ENCODE measurements around the gene ATF7. TPM values are rescaled to one million over a fixed set of nuclear protein-coding genes. Genes with fewer than 3 reads are reported as not detected.

Gene ATF7
- total RNA-seq, 1 donor from 2014 or later = 61.2 TPM

- no peaks in the 10 kb centered on the region for H3K36me3 ChIP-seq
- H3K4me1 ChIP-seq = peaks cover 66% of the 10 kb centered on the region
- ATAC-seq (no peak), DNase-seq (no peak)
- H3K27ac ChIP-seq = no peak overlapping the region
- intact Hi-C loops (cut with DNase I) = no loop called here
- H3K4me3 ChIP-seq = no peak overlapping the region
- no peaks in the 10 kb centered on the region for H3K9me3 ChIP-seq
- no peaks in the 10 kb centered on the region for H3K27me3 ChIP-seq (ENCODE audit: low read depth)
- TF ChIP-seq, protein P1, sequence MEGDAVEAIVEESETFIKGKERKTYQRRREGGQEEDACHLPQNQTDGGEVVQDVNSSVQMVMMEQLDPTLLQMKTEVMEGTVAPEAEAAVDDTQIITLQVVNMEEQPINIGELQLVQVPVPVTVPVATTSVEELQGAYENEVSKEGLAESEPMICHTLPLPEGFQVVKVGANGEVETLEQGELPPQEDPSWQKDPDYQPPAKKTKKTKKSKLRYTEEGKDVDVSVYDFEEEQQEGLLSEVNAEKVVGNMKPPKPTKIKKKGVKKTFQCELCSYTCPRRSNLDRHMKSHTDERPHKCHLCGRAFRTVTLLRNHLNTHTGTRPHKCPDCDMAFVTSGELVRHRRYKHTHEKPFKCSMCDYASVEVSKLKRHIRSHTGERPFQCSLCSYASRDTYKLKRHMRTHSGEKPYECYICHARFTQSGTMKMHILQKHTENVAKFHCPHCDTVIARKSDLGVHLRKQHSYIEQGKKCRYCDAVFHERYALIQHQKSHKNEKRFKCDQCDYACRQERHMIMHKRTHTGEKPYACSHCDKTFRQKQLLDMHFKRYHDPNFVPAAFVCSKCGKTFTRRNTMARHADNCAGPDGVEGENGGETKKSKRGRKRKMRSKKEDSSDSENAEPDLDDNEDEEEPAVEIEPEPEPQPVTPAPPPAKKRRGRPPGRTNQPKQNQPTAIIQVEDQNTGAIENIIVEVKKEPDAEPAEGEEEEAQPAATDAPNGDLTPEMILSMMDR (IDR thresholded peaks at IDR 0.05) = no peak
These were observed 127.9 kb downstream of the ATF7 start for GRCh38 chr12:53498235-53498630.

DNA sequence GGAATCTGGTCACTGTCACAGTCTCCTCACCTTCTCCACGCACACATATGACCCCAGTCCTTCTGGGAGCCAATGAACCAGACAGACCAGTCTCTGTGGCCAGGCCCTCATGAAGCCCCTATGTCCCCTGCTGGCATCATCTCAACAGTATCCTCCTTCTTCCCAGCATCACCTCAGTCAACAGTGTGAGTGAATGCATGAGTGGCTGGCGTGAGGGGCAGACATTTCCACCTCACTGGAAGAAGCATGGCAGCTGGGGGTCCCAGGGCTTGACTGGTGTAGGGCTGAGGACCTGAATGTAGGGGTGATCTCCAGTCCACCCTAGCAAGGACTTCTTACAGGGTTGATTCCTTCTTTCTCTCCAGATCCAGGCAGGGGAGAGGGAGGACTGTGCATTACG, 128.7 kb downstream of the ATF7 start:
- TF ChIP-seq, protein P1 (IDR thresholded peaks at IDR 0.05) = no peak
- H3K4me1 ChIP-seq = peaks cover 64% of the 10 kb centered on the region
- intact Hi-C loops (cut with DNase I) = no loop called here
- H3K36me3 ChIP-seq = no peaks in the 10 kb centered on the region
- peak overlapping the region; percentile 37 for H3K27ac ChIP-seq
- H3K27me3 ChIP-seq (ENCODE audit: low read depth) = no peaks in the 10 kb centered on the region
- H3K4me3 ChIP-seq = no peak overlapping the region
- no peaks in the 10 kb centered on the region for H3K9me3 ChIP-seq
- ATAC-seq = no peak
- DNase-seq = no peak

DNA sequence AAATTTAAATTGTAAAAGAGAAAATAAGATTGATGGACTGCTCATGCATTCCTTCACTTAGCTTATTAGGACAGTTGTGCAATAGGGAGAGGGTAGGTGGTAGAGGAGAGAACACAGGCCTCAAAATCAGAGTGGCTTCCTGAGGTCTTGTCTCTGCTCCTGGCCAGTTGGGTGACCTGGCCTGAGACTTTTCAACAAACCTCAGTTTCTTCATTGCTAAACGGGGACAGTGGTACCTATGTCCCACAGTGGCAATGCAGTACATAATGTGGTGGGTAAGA, 129.5 kb downstream of the ATF7 start:
- intact Hi-C loops (cut with DNase I) = no loop called here
- peaks cover 62% of the 10 kb centered on the region for H3K4me1 ChIP-seq
- DNase-seq (no peak), ATAC-seq (no peak)
- no peaks in the 10 kb centered on the region for H3K9me3 ChIP-seq
- H3K27ac ChIP-seq = peak overlapping the region; percentile 37
- peak overlapping the region; percentile 24 for H3K4me3 ChIP-seq
- TF ChIP-seq, protein P1 (IDR thresholded peaks at IDR 0.05) = no peak
- no peaks in the 10 kb centered on the region for H3K36me3 ChIP-seq
- H3K27me3 ChIP-seq (ENCODE audit: low read depth) = no peaks in the 10 kb centered on the region

DNA sequence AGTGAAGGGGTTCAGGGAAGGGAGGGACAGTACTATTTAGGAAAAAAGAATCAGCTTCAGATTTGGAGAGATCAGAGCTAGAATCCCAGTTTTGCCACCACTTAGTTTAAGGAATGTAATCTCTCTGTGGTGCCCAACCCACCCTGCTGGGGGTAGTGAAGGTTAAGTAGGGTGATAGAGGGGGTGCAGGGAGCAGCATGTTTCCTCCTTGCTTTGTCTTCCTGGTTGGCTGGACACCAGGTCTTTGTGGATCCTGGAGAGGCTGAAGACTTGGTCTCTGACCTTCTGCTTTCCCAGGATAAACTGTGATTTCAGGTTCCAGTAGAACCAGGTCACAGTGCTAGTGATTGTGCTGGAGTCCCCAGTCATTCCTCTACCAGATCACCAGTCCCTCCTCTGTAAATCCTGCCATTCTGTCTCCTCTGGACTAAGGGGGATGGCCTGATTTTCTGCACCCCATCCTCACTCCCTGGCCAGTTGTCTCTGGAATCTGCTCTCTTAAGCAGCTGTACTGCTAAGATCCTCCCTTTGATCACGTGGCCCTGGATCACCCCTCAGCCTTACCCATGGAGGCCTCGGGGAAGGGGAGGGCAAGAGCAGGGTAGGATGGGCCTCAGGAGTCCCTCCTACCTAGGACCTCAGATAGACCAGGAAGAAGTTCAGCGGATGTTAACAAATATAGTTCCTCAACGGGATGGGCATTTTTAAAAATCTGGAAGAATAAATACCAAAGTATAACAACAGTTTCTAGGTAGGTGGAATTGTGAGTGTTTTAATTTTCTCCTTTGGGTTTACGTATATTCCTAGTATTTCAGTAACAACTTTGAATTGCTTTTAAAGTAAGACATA, 130.1 kb downstream of the ATF7 start:
- peak overlapping the region; percentile 37 for H3K27ac ChIP-seq
- H3K36me3 ChIP-seq = no peaks in the 10 kb centered on the region
- DNase-seq (no peak), ATAC-seq (no peak)
- TF ChIP-seq, protein P1 (IDR thresholded peaks at IDR 0.05) = no peak
- H3K4me1 ChIP-seq = peaks cover 58% of the 10 kb centered on the region
- no peaks in the 10 kb centered on the region for H3K27me3 ChIP-seq (ENCODE audit: low read depth)
- H3K4me3 ChIP-seq = peak overlapping the region; percentile 24
- intact Hi-C loops (cut with DNase I) = no loop called here
- no peaks in the 10 kb centered on the region for H3K9me3 ChIP-seq

- Histone ChIP-seq H3K4me3 (peak overlapping the region; percentile 63), H3K27ac (peak overlapping the region; percentile 86), H3K9me3 (no peaks in the 10 kb centered on the region), H3K36me3 (no peaks in the 10 kb centered on the region), H3K27me3 (ENCODE audit: low read depth) (no peaks in the 10 kb centered on the region), H3K4me1 (peaks cover 54% of the 10 kb centered on the region)
- intact Hi-C loops (cut with DNase I) = no loop called here
- DNase-seq (peak; percentile 24), ATAC-seq (no peak)
- TF ChIP-seq, protein P1 (IDR thresholded peaks at IDR 0.05) = no peak
These were observed 132.4 kb downstream of the ATF7 start for GRCh38 chr12:53493610-53494391.
